PFSK-1 (cell line): ENCODE measurements around the gene POMGNT1.

Source experiments
- FOXP2 ChIP-seq: optimal IDR thresholded peaks from 2 replicates; pipeline ENCODE3; 2011; ENCODE audit warnings: borderline replicate concordance, control low read depth, inconsistent platforms; ENCODE audit not compliant: insufficient read depth; ENCODE audit errors: extremely low read length, extremely low read depth
- POLR2AphosphoS5 ChIP-seq: IDR thresholded peaks from 2 replicates; pipeline ENCODE4 v1.6.1; 2012; ENCODE audit warnings: low read depth, mild to moderate bottlenecking, control low read depth, low read length, moderate library complexity
- REST ChIP-seq, 2 experiments: IDR thresholded peaks; 2 replicates each; pipeline versions ENCODE4 v1.6.1 to v1.8.0; 2011 to 2012; ENCODE audit warnings: low read depth in 2 of 2, low read length in 2 of 2, control low read depth in 1 of 2, inconsistent platforms in 1 of 2, mild to moderate bottlenecking in 1 of 2, moderate library complexity in 1 of 2; ENCODE audit not compliant: insufficient read depth in 1 of 2
- SIN3A ChIP-seq: IDR thresholded peaks from 2 replicates; pipeline ENCODE4 v1.6.1; 2012; ENCODE audit warnings: mild to moderate bottlenecking, low read length, moderate library complexity, borderline replicate concordance; ENCODE audit not compliant: insufficient read depth
- TAF1 ChIP-seq: IDR thresholded peaks from 2 replicates; pipeline ENCODE4 v1.6.1; 2012; ENCODE audit warnings: low read length, control low read depth, borderline replicate concordance; ENCODE audit not compliant: insufficient read depth

The POMGNT1 gene

GRCh38 chr1:46188295-46189030 is 9.8 kb downstream of the POMGNT1 start:
- TF ChIP-seq POLR2AphosphoS5 (no peak), REST (IDR thresholded peaks at IDR 0.05; ENCODE audit: insufficient read depth in 1 of 2, low read depth in 2 of 2, low read length in 2 of 2) (no peak), SIN3A (no peak), TAF1 (no peak), FOXP2 (no peak)

- TF ChIP-seq POLR2AphosphoS5 (no peak), FOXP2 (no peak), REST (IDR thresholded peaks at IDR 0.05; ENCODE audit: insufficient read depth in 1 of 2, low read depth in 2 of 2, low read length in 2 of 2) (no peak), TAF1 (no peak), SIN3A (no peak)
Measured at GRCh38 chr1:46187106-46187869, 10.9 kb downstream of the POMGNT1 start.

- no peak for TF ChIP-seq REST (IDR thresholded peaks at IDR 0.05; ENCODE audit: insufficient read depth in 1 of 2, low read depth in 2 of 2, low read length in 2 of 2)
- no peak for TF ChIP-seq POLR2AphosphoS5
- TF ChIP-seq FOXP2: no peak
- TF ChIP-seq TAF1: no peak
- no peak for TF ChIP-seq SIN3A
Measured at GRCh38 chr1:46186076-46186475, 12.2 kb downstream of the POMGNT1 start.

GRCh38 chr1:46184920-46185658 is 13.1 kb downstream of the POMGNT1 start:
- TF ChIP-seq FOXP2 (no peak), POLR2AphosphoS5 (no peak), REST (IDR thresholded peaks at IDR 0.05; ENCODE audit: insufficient read depth in 1 of 2, low read depth in 2 of 2, low read length in 2 of 2) (no peak), TAF1 (no peak), SIN3A (no peak)
